Mucosa of rectum (tissue), 2 donors: ENCODE results near the gene ITGA1.

Source experiments
- H3K27ac ChIP-seq, 2 donors: one replicate each; pipeline ENCODE4 v1.7.0; 2013; ENCODE audit warnings: inconsistent platforms in 2 of 2, low read depth in 2 of 2, low read length in 2 of 2
- H3K27me3 ChIP-seq, 2 donors: one replicate each; pipeline ENCODE4 v1.7.0; 2013; ENCODE audit warnings: low read length in 2 of 2; ENCODE audit not compliant: control insufficient read depth in 2 of 2, insufficient read depth in 2 of 2
- H3K36me3 ChIP-seq, 2 donors: one replicate each; pipeline ENCODE4 v1.7.0; 2013; ENCODE audit warnings: low read length in 2 of 2; ENCODE audit not compliant: control insufficient read depth in 2 of 2, insufficient read depth in 2 of 2
- H3K4me1 ChIP-seq, 2 donors: one replicate each; pipeline ENCODE4 v1.7.0; 2013; ENCODE audit warnings: low read length in 2 of 2, mild to moderate bottlenecking in 1 of 2; ENCODE audit not compliant: control insufficient read depth in 2 of 2, insufficient read depth in 2 of 2
- H3K4me3 ChIP-seq, 2 donors: one replicate each; pipeline ENCODE4 v1.7.0; 2013; ENCODE audit warnings: low read length in 2 of 2
- H3K9ac ChIP-seq, 2 donors: one replicate each; pipeline ENCODE4 v1.7.0; 2013; ENCODE audit warnings: low read length in 2 of 2, low read depth in 1 of 2, mild to moderate bottlenecking in 1 of 2
- H3K9me3 ChIP-seq, 2 donors: one replicate each; pipeline ENCODE4 v1.7.0; 2013; ENCODE audit warnings: low read length in 2 of 2; ENCODE audit not compliant: control insufficient read depth in 2 of 2
- donor health status: healthy.
- donor health status: Normal muscosa, but diverticular disease.

The ITGA1 gene

GRCh38 chr5:52886206-52886605 lies 98.5 kb downstream of the ITGA1 start:
- no peaks in the 10 kb centered on the region for H3K27me3 ChIP-seq
- no peaks in the 10 kb centered on the region for H3K9me3 ChIP-seq
- no peak overlapping the region for H3K4me3 ChIP-seq
- no peak overlapping the region for H3K9ac ChIP-seq
- H3K27ac ChIP-seq: peak overlapping the region in 1 of 2 donors; percentile 62
- H3K4me1 ChIP-seq: peaks cover 0 to 10% of the 10 kb centered on the region in 2 donors
- H3K36me3 ChIP-seq: no peaks in the 10 kb centered on the region

- H3K27ac ChIP-seq: no peak overlapping the region
Observed at GRCh38 chr5:52887066-52887465, 99.3 kb downstream of the ITGA1 start.

GRCh38 chr5:52888363-52888762 lies 100.6 kb downstream of the ITGA1 start:
- Histone ChIP-seq H3K9ac (no peak overlapping the region), H3K4me1 (peaks cover 2 to 13% of the 10 kb centered on the region in 2 donors), H3K27ac (no peak overlapping the region), H3K36me3 (no peaks in the 10 kb centered on the region), H3K4me3 (no peak overlapping the region), H3K9me3 (no peaks in the 10 kb centered on the region), H3K27me3 (no peaks in the 10 kb centered on the region)

More at GRCh38 chr5:52887066-52887465, 99.3 kb downstream of the ITGA1 start:
- Histone ChIP-seq H3K9ac (no peak overlapping the region), H3K9me3 (no peaks in the 10 kb centered on the region), H3K4me1 (peaks cover 0 to 10% of the 10 kb centered on the region in 2 donors), H3K27me3 (no peaks in the 10 kb centered on the region), H3K36me3 (no peaks in the 10 kb centered on the region), H3K4me3 (no peak overlapping the region)

GRCh38 chr5:52892242-52892878 lies 104.6 kb downstream of the ITGA1 start:
- Histone ChIP-seq H3K27me3 (no peaks in the 10 kb centered on the region), H3K4me3 (peak overlapping the region in 1 of 2 donors; percentile 16), H3K36me3 (no peaks in the 10 kb centered on the region), H3K27ac (no peak overlapping the region), H3K9ac (no peak overlapping the region), H3K9me3 (no peaks in the 10 kb centered on the region), H3K4me1 (peaks cover 2 to 4% of the 10 kb centered on the region in 2 donors)

GRCh38 chr5:52893105-52893504 lies 105.4 kb downstream of the ITGA1 start:
- Histone ChIP-seq H3K36me3 (no peaks in the 10 kb centered on the region), H3K9me3 (no peaks in the 10 kb centered on the region), H3K27me3 (no peaks in the 10 kb centered on the region), H3K4me1 (peaks cover 2 to 4% of the 10 kb centered on the region in 2 donors), H3K27ac (no peak overlapping the region), H3K9ac (no peak overlapping the region), H3K4me3 (no peak overlapping the region)

- Histone ChIP-seq H3K36me3 (no peaks in the 10 kb centered on the region), H3K4me3 (no peak overlapping the region), H3K27ac (peak overlapping the region in 1 of 2 donors; percentile 11)
Observed at GRCh38 chr5:52893863-52894262, 106.1 kb downstream of the ITGA1 start.

GRCh38 chr5:52894451-52894850 lies 106.7 kb downstream of the ITGA1 start:
- H3K36me3 ChIP-seq: no peaks in the 10 kb centered on the region
- no peaks in the 10 kb centered on the region for H3K9me3 ChIP-seq
- H3K4me3 ChIP-seq: no peak overlapping the region
- peak overlapping the region; percentile 6 to 11 for H3K27ac ChIP-seq
- H3K27me3 ChIP-seq: no peaks in the 10 kb centered on the region
- peaks cover 2 to 4% of the 10 kb centered on the region in 2 donors for H3K4me1 ChIP-seq
- H3K9ac ChIP-seq: no peak overlapping the region

More at GRCh38 chr5:52893863-52894262, 106.1 kb downstream of the ITGA1 start:
- Histone ChIP-seq H3K9ac (no peak overlapping the region), H3K9me3 (no peaks in the 10 kb centered on the region), H3K27me3 (no peaks in the 10 kb centered on the region), H3K4me1 (peaks cover 2 to 4% of the 10 kb centered on the region in 2 donors)

GRCh38 chr5:52895075-52895474 lies 107.4 kb downstream of the ITGA1 start:
- H3K27ac ChIP-seq: no peak overlapping the region
- H3K36me3 ChIP-seq: no peaks in the 10 kb centered on the region

GRCh38 chr5:52895572-52896413 lies 108.1 kb downstream of the ITGA1 start:
- H3K36me3 ChIP-seq: no peaks in the 10 kb centered on the region

More at GRCh38 chr5:52895075-52895474, 107.4 kb downstream of the ITGA1 start:
- Histone ChIP-seq H3K9me3 (no peaks in the 10 kb centered on the region), H3K9ac (no peak overlapping the region), H3K27me3 (no peaks in the 10 kb centered on the region), H3K4me1 (peaks cover 2 to 4% of the 10 kb centered on the region in 2 donors), H3K4me3 (no peak overlapping the region)

GRCh38 chr5:52896534-52897237 lies 109.0 kb downstream of the ITGA1 start:
- Histone ChIP-seq H3K36me3 (no peaks in the 10 kb centered on the region), H3K9me3 (no peaks in the 10 kb centered on the region), H3K27me3 (no peaks in the 10 kb centered on the region), H3K27ac (no peak overlapping the region), H3K9ac (no peak overlapping the region), H3K4me1 (peaks cover 2 to 4% of the 10 kb centered on the region in 2 donors), H3K4me3 (no peak overlapping the region)

More at GRCh38 chr5:52895572-52896413, 108.1 kb downstream of the ITGA1 start:
- Histone ChIP-seq H3K27ac (no peak overlapping the region), H3K4me1 (peaks cover 2 to 4% of the 10 kb centered on the region in 2 donors), H3K9me3 (no peaks in the 10 kb centered on the region), H3K27me3 (no peaks in the 10 kb centered on the region), H3K9ac (no peak overlapping the region), H3K4me3 (no peak overlapping the region)
